ENCODE measurements around the gene CAB39L. TPM values are rescaled to one million over a fixed set of nuclear protein-coding genes. Genes with fewer than 3 reads are reported as not detected.

CAB39L gene
- total RNA-seq, 1 donor, result 19.9 TPM

DNA sequence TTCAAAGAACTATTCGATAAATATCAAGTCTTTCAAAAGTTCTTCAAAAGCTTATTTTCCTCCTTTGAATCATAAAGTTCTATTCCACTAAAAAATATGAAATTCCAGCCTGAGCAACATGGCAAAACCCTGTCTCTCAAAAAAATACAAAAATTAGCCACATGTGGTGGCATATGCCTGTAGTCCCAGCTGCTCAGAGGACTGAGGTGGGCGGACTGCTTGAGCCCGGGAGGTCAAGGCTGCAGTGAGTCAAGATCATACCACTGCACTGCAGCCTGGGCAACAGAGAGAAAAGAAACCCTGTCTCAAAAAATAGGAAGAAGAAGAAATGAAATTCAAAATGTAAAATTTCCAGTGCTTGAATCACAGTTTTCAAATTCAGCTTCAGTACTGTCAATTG, 24.6 kb downstream of the CAB39L start:
- TF ChIP-seq, protein P1, sequence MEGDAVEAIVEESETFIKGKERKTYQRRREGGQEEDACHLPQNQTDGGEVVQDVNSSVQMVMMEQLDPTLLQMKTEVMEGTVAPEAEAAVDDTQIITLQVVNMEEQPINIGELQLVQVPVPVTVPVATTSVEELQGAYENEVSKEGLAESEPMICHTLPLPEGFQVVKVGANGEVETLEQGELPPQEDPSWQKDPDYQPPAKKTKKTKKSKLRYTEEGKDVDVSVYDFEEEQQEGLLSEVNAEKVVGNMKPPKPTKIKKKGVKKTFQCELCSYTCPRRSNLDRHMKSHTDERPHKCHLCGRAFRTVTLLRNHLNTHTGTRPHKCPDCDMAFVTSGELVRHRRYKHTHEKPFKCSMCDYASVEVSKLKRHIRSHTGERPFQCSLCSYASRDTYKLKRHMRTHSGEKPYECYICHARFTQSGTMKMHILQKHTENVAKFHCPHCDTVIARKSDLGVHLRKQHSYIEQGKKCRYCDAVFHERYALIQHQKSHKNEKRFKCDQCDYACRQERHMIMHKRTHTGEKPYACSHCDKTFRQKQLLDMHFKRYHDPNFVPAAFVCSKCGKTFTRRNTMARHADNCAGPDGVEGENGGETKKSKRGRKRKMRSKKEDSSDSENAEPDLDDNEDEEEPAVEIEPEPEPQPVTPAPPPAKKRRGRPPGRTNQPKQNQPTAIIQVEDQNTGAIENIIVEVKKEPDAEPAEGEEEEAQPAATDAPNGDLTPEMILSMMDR (IDR thresholded peaks at IDR 0.05; ENCODE audit: insufficient read depth, low read length), result no peak
- H3K4me3 ChIP-seq (ENCODE audit: low read depth, low read length), result no peak overlapping the region
- no peak for DNase-seq (ENCODE audit: low read depth)

DNA sequence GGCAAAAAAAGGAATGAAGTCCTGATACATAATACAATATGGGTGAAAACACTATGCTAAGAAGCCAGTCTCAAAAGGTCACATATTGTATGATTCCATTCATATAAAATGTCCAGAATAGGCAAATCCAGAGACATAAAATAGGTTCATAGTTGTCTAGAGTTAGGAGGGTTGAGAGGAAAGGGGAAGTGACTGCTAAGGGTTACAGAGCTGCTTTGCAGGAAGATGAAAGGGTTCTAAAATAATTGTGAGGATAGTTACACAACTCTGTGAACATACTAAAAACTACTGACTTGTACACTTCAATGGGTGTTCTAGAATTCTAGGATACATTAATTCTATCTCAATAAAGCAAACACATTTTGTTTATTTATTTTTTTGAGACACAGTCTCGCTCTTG, 25.7 kb downstream of the CAB39L start:
- TF ChIP-seq, protein P1 (IDR thresholded peaks at IDR 0.05; ENCODE audit: insufficient read depth, low read length), result no peak
- no peak for DNase-seq (ENCODE audit: low read depth)
- H3K4me3 ChIP-seq (ENCODE audit: low read depth, low read length), result no peak overlapping the region

- TF ChIP-seq, protein P1 (IDR thresholded peaks at IDR 0.05; ENCODE audit: insufficient read depth, low read length), result no peak
- no peak overlapping the region for H3K4me3 ChIP-seq (ENCODE audit: low read depth, low read length)
- DNase-seq (ENCODE audit: low read depth), result no peak
Measured at GRCh38 chr13:49417161-49417560, 26.7 kb downstream of the CAB39L start.

DNA sequence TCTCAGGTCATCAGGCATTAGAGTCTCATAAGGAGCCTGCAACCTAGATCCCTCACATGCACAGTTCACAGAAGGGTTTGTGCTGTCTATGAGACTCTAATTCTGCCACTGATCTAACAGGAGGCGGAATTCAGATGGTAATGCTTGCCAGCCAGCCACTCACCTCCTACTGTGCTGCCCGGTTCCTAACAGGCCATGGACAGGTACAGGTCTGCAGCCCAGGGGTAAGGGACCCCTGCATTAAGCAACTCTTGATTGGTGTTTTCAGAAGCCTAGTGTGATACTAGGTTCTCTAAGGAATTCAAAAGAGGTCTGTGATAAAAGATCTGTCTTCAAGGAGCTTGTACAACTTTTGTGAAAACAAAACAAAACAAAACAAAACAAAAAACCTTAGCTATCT, 31.1 kb downstream of the CAB39L start:
- no peak for DNase-seq (ENCODE audit: low read depth)
- TF ChIP-seq, protein P1 (IDR thresholded peaks at IDR 0.05; ENCODE audit: insufficient read depth, low read length), result no peak
- H3K4me3 ChIP-seq (ENCODE audit: low read depth, low read length), result no peak overlapping the region

GRCh38 chr13:49411353-49411752, 32.5 kb downstream of the CAB39L start:
- H3K4me3 ChIP-seq (ENCODE audit: low read depth, low read length), result no peak overlapping the region
- TF ChIP-seq, protein P1 (IDR thresholded peaks at IDR 0.05; ENCODE audit: insufficient read depth, low read length), result no peak
- no peak for DNase-seq (ENCODE audit: low read depth)

GRCh38 chr13:49410477-49410876, 33.4 kb downstream of the CAB39L start:
- H3K4me3 ChIP-seq (ENCODE audit: low read depth, low read length), result no peak overlapping the region
- DNase-seq (ENCODE audit: low read depth), result no peak
- TF ChIP-seq, protein P1 (IDR thresholded peaks at IDR 0.05; ENCODE audit: insufficient read depth, low read length), result no peak

- H3K4me3 ChIP-seq (ENCODE audit: low read depth, low read length), result no peak overlapping the region
- TF ChIP-seq, protein P1 (IDR thresholded peaks at IDR 0.05; ENCODE audit: insufficient read depth, low read length), result no peak
- no peak for DNase-seq (ENCODE audit: low read depth)
Measured at GRCh38 chr13:49410006-49410405, 33.9 kb downstream of the CAB39L start.

All from fibroblast of the aortic adventitia (primary cell).